NCI-H446 (cell line): ENCODE measurements around the gene DYNC1LI2.
A peak's percentile ranks its signal among the peaks of the same experiment; 100 is the strongest.
"Not testable (repeated sequence)": the region's sequence is repeated elsewhere in the genome, so short reads cannot be mapped to it uniquely, and the experiment has no call there.

Experiments
- DNase-seq, 2 experiments: peaks; one replicate each; lab custom pipeline; 2025; lab: John Stamatoyannopoulos, UW

The DYNC1LI2 gene

GRCh38 chr16:66696669-66697630 is 54.5 kb downstream of the DYNC1LI2 start, which contains the start of gene CMTM4:
Gene CMTM4, minus strand, starts transcription at chr16:66696743. Its CDS starts 218 bp downstream, at chr16:66696525.
- peak in 1 of 2 experiments; percentile 79 for DNase-seq

GRCh38 chr16:66695935-66696668 is 55.3 kb downstream of the DYNC1LI2 start:
- DNase-seq, result no peak

- DNase-seq, result no peak
Measured at GRCh38 chr16:66695471-66695934, 55.9 kb downstream of the DYNC1LI2 start.

- no peak for DNase-seq
Measured at GRCh38 chr16:66693149-66693548, 58.3 kb downstream of the DYNC1LI2 start.

- no peak for DNase-seq
Measured at GRCh38 chr16:66692341-66692740, 59.1 kb downstream of the DYNC1LI2 start.

- no peak for DNase-seq
Measured at GRCh38 chr16:66691234-66691633, 60.2 kb downstream of the DYNC1LI2 start.

- DNase-seq, result no peak
Measured at GRCh38 chr16:66690106-66690847, 61.1 kb downstream of the DYNC1LI2 start.

GRCh38 chr16:66689282-66689681 is 62.1 kb downstream of the DYNC1LI2 start:
- no peak for DNase-seq

- no peak for DNase-seq
Measured at GRCh38 chr16:66687906-66688625, 63.3 kb downstream of the DYNC1LI2 start.

GRCh38 chr16:66685501-66686115 is 65.8 kb downstream of the DYNC1LI2 start:
- not testable (repeated sequence) for DNase-seq

- DNase-seq, result no peak
Measured at GRCh38 chr16:66682271-66682670, 69.1 kb downstream of the DYNC1LI2 start.

- DNase-seq, result no peak
Measured at GRCh38 chr16:66681676-66682075, 69.7 kb downstream of the DYNC1LI2 start.

GRCh38 chr16:66678337-66678736 is 73.1 kb downstream of the DYNC1LI2 start:
- DNase-seq, result no peak

- no peak for DNase-seq
Measured at GRCh38 chr16:66677836-66678235, 73.6 kb downstream of the DYNC1LI2 start.

GRCh38 chr16:66677179-66677578 is 74.2 kb downstream of the DYNC1LI2 start:
- DNase-seq, result no peak

- no peak for DNase-seq
Measured at GRCh38 chr16:66676599-66676998, 74.8 kb downstream of the DYNC1LI2 start.

- DNase-seq, result no peak
Measured at GRCh38 chr16:66673691-66674090, 77.7 kb downstream of the DYNC1LI2 start.
